ENCODE measurements around the gene FOXP1. TPM values are rescaled to one million over a fixed set of nuclear protein-coding genes. Genes with fewer than 3 reads are reported as not detected.

Gene FOXP1
- total and polyA plus RNA-seq, 12 donors = 7.6 to 42.7 (median 24.3) TPM

- no peak overlapping the region for H3K27ac ChIP-seq
- no peak overlapping the region for H3K4me3 ChIP-seq
- peaks cover 0 to 12% of the 10 kb centered on the region in 2 donors for H3K4me1 ChIP-seq (replicated peaks in 1 of 2)
- H3K9me3 ChIP-seq (replicated peaks in 1 of 3) = no peaks in the 10 kb centered on the region
- no peaks in the 10 kb centered on the region for H3K27me3 ChIP-seq
- intact Hi-C loops (cut with DNase I) = no loop called here
- H3K36me3 ChIP-seq (replicated peaks in 1 of 2) = no peaks in the 10 kb centered on the region
- WGBS, 4 donors = 93 to 95% (median 94%) methylated on average over 4 of the region's 4 CpGs
- TF ChIP-seq CTCF (IDR thresholded peaks at IDR 0.05) (no peak), POLR2A (IDR thresholded peaks at IDR 0.05) (no peak)
- DNase-seq = no peak
These were observed 379.6 kb downstream of the FOXP1 start for GRCh38 chr3:71203727-71204488.

- H3K9me3 ChIP-seq (replicated peaks in 1 of 3) = no peaks in the 10 kb centered on the region
- no peak for DNase-seq
- peaks cover 0 to 5% of the 10 kb centered on the region in 2 donors for H3K4me1 ChIP-seq (replicated peaks in 1 of 2)
- H3K27ac ChIP-seq = no peak overlapping the region
- intact Hi-C loops (cut with DNase I) = no loop called here
- H3K4me3 ChIP-seq = no peak overlapping the region
- no peaks in the 10 kb centered on the region for H3K27me3 ChIP-seq
- 64 to 78% (median 73%) methylated on average over 5 of the region's 5 CpGs for WGBS, 4 donors
- TF ChIP-seq POLR2A (IDR thresholded peaks at IDR 0.05) = no peak
- no peak for TF ChIP-seq CTCF (IDR thresholded peaks at IDR 0.05)
- H3K36me3 ChIP-seq (replicated peaks in 1 of 2) = no peaks in the 10 kb centered on the region
These were observed 380.5 kb downstream of the FOXP1 start for GRCh38 chr3:71202848-71203533.

- Histone ChIP-seq H3K27ac (no peak overlapping the region), H3K9me3 (replicated peaks in 1 of 3) (no peaks in the 10 kb centered on the region), H3K4me1 (replicated peaks in 1 of 2) (peaks cover 0 to 5% of the 10 kb centered on the region in 2 donors), H3K27me3 (no peaks in the 10 kb centered on the region), H3K4me3 (no peak overlapping the region), H3K36me3 (replicated peaks in 1 of 2) (no peaks in the 10 kb centered on the region)
- TF ChIP-seq CTCF (IDR thresholded peaks at IDR 0.05) (no peak), POLR2A (IDR thresholded peaks at IDR 0.05) (no peak)
- 78 to 86% (median 81%) methylated on average over 1 of the region's 1 CpG for WGBS, 4 donors
- intact Hi-C loops (cut with DNase I) = no loop called here
- DNase-seq = peak; percentile 40 to 77 (median 61)
These were observed 381.6 kb downstream of the FOXP1 start for GRCh38 chr3:71201939-71202338.

- no peaks in the 10 kb centered on the region for H3K9me3 ChIP-seq (replicated peaks in 1 of 3)
- intact Hi-C loops (cut with DNase I) = no loop called here
- H3K36me3 ChIP-seq (replicated peaks in 1 of 2) = no peaks in the 10 kb centered on the region
- no peaks in the 10 kb centered on the region for H3K27me3 ChIP-seq
- H3K27ac ChIP-seq = no peak overlapping the region
- WGBS, 4 donors = 96 to 98% (median 97%) methylated on average over 21 of the region's 21 CpGs
- TF ChIP-seq CTCF (IDR thresholded peaks at IDR 0.05) (no peak), POLR2A (IDR thresholded peaks at IDR 0.05) (no peak)
- H3K4me3 ChIP-seq = no peak overlapping the region
- DNase-seq = no peak
- H3K4me1 ChIP-seq (replicated peaks in 1 of 2) = peaks cover 0 to 5% of the 10 kb centered on the region in 2 donors
These were observed 385.5 kb downstream of the FOXP1 start for GRCh38 chr3:71197841-71198565.

Measured in adrenal gland (tissue), 12 donors.